ENCODE results near the gene OAS1.

The OAS1 gene

DNA sequence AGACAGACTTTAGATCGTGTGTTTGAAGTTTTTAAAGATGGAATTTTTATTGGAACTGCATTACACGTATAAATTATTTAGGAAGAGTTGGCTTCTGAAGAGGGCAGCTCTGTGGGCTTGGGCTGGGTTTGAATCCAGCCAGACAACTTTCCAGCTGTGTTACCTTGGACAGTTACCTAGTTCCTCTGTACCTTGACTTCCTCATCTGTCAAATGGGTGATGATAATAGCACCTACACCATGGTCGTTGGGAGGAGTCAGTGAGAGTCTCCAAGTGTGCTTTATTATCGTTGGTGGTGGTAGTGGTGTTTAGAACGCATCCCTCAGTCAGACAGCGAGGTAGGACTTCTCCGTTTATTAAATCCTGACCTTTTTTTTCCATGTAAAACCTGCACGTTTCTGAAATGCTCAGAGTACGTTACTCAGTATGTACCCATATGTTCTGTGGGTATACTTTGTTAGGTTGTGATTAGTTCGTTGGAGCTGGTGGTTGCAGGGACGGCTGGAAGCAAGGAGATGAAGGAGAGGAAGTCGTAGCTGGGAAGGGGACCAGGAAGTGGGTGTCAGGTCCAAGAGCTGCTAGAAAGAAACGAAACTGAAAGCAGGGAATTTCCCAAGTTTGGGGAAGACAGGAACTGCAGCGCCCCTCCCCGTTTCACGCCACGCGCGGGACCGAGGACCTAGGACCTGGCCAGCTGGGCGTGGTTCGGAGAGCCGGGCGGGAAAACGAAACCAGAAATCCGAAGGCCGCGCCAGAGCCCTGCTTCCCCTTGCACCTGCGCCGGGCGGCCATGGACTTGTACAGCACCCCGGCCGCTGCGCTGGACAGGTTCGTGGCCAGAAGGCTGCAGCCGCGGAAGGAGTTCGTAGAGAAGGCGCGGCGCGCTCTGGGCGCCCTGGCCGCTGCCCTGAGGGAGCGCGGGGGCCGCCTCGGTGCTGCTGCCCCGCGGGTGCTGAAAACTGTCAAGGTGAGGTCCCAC lies 31.3 kb downstream of the OAS1 start, which contains the start of gene OAS3:
Gene OAS3 (plus strand): TSS at position 734 of the 979 bp plus-strand sequence. CDS start 57 bp downstream, at position 791.
- POLR2A ChIA-PET (ENCODE audit: low non-redundant PET), result interaction anchor here (1.3 kb wide), 1 partner anchor 38 kb away, joined by 4 read pairs; no protein-coding TSS in a partner anchor
- DNase-seq (ENCODE audit: low spot score), result peak; percentile 66
- H3K27ac ChIP-seq, result peak within 1 kb of the TSS; percentile 93
- CTCF ChIA-PET, result interaction anchor here (0.9 kb wide), 1 partner anchor 38 kb away, joined by 3 read pairs; no protein-coding TSS in a partner anchor
- no peak for TF ChIP-seq CTCF (conservative IDR thresholded peaks at IDR 0.05; ENCODE audit: low read depth)

GRCh38 chr12:112938751-112939150 lies 32.0 kb downstream of the OAS1 start:
- no peak for TF ChIP-seq CTCF (conservative IDR thresholded peaks at IDR 0.05; ENCODE audit: low read depth)
- DNase-seq (ENCODE audit: low spot score), result no peak
- peak overlapping the region; percentile 93 for H3K27ac ChIP-seq
- POLR2A ChIA-PET (ENCODE audit: low non-redundant PET), result no interaction called here
- CTCF ChIA-PET, result no interaction called here

DNA sequence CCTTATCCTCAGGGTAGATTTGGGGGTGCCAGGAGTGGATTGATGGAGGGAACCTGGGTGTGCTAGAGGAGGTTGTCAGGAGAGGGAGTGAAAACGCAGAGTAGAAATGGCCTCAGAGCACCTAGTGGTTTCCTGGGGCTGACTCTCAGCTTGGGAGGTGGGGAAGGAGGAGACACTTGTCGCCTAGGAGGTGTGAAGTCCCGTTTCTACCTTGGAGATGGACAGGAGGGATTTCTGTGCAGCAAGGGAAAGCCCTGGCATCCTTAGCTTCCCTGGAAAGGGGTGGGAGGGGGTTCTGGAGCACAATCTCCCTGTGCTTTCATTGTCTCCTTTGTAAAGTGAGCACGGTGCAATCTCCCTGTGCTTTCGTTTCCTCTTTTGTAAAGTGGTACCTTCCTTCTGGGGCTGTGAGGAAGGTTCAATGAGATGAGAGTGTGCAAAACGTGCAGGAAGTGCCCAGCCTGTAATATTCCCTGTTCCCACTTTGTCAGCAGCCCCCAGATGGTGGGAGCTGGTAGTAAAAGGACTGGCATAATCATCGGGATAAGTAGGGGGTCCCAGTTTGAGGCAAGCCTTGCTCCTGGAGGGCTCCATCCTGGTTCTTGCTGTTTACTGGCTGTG lies 33.1 kb downstream of the OAS1 start:
- CTCF ChIA-PET, result interaction anchor here (1.2 kb wide), 1 partner anchor 40 kb away, joined by 3 read pairs; no protein-coding TSS in a partner anchor
- TF ChIP-seq CTCF (conservative IDR thresholded peaks at IDR 0.05; ENCODE audit: low read depth), result no peak
- DNase-seq (ENCODE audit: low spot score), result no peak
- H3K27ac ChIP-seq, result peak overlapping the region; percentile 93
- POLR2A ChIA-PET (ENCODE audit: low non-redundant PET), result no interaction called here

GRCh38 chr12:112941528-112942335 lies 35.0 kb downstream of the OAS1 start:
- ChIA-PET POLR2A (ENCODE audit: low non-redundant PET) (no interaction called here), CTCF (no interaction called here)
- DNase-seq (ENCODE audit: low spot score), result no peak
- peak overlapping the region; percentile 5; the same call in 1 of the 2 replicates for H3K27ac ChIP-seq
- TF ChIP-seq CTCF (conservative IDR thresholded peaks at IDR 0.05; ENCODE audit: low read depth), result no peak

DNA sequence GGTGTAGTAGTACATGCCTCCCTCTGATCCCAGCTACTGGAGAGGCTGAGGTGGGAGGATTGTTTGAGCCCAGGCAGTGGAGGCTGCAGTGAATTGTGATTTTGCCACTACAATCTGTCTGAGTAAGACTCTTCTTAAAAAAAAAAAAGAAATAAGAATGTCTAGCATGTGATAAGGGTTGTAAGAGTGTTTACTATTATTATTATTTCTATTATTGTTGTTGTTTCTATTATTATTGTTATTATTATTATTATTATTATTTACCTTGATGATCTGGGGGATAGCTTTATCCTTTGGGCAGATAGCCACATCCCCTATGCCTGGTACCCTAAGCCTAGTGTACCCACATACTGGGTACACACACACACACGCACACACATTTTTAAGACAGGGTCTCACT lies 35.8 kb downstream of the OAS1 start:
- POLR2A ChIA-PET (ENCODE audit: low non-redundant PET), result no interaction called here
- DNase-seq (ENCODE audit: low spot score), result no peak
- CTCF ChIA-PET, result no interaction called here

More for the DNA sequence above, 35.8 kb downstream of the OAS1 start:
- no peak overlapping the region for H3K27ac ChIP-seq
- TF ChIP-seq CTCF (conservative IDR thresholded peaks at IDR 0.05; ENCODE audit: low read depth), result no peak
